Breast epithelium (tissue), 3 donors: ENCODE results near the gene THBS1.

Experiments
- CTCF ChIP-seq, 3 donors: fragments of 450-650 bp; IDR thresholded peaks; one replicate each; pipeline ENCODE4 v1.5.1; 2016 to 2017; ENCODE audit warnings: antibody characterized with exemption in 3 of 3, mild to moderate bottlenecking in 3 of 3, moderate library complexity in 3 of 3
- POLR2A ChIP-seq: fragments of 450-650 bp; IDR thresholded peaks from one replicate; pipeline ENCODE4 v1.6.1; 2016; ENCODE audit warnings: antibody characterized with exemption, mild to moderate bottlenecking, moderate library complexity
- POLR2AphosphoS5 ChIP-seq, 3 donors: sonication (generic); formaldehyde crosslinking; IDR thresholded peaks; one replicate each; pipeline ENCODE4 v1.6.1; 2017; ENCODE audit warnings: antibody characterized with exemption in 3 of 3

DNA sequence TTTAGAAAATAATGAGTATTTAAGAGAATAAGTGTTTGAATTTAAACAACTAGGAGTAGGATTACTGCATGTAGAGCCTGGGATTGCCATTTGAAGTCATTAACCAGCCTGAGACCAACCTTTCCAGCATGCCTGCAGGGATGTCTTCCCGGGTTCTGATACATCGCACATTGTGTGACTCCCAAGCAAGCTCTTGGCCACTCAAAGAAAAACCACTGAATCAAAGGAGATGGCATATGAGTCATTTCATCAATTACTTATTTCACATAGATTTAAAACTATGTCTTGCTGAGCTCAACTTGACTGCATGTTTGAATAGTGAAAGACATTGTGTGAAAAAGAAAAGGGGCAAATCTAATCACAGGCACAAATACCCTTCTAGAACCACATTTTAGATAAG lies 15.0 kb upstream of the THBS1 start:
- TF ChIP-seq POLR2A (no peak), CTCF (IDR thresholded peaks at IDR 0.05) (no peak), POLR2AphosphoS5 (IDR thresholded peaks at IDR 0.05) (no peak)
